HG02970 (cell line): Measurements from ENCODE around the gene GABRG3.
"Not testable (repeated sequence)": the region's sequence is repeated elsewhere in the genome, so short reads cannot be mapped to it uniquely, and the experiment has no call there.

ENCODE experiments used
- ATAC-seq: cut with Tn5 transposase; IDR thresholded peaks from one replicate; pipeline ENCODE4 v1.9.1; 2021; ENCODE audit warnings: mild to moderate bottlenecking, moderate library complexity, moderate number of reproducible peaks; ENCODE audit not compliant: unreplicated experiment, low FRiP score

The GABRG3 gene

DNA sequence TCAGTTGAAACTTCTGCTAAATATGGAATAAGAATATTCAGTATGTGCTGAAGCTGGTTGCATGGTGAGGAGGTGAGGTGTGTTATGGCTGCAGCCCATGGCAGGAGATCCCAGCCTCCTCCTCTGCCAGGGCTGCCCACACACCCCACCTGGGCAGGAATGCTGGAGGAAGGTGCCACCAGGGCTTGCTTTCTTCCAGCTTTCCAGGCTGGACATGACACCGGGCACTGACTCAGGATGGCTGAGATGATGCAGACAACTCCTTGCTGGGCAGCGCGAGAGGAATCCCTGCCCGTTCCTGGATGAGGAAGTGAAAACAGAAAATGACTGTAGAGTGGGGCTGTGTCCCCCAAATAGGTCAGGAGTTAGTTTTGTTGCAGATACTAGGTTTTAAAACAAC lies 14.1 kb downstream of the GABRG3 start:
- no peak for ATAC-seq

DNA sequence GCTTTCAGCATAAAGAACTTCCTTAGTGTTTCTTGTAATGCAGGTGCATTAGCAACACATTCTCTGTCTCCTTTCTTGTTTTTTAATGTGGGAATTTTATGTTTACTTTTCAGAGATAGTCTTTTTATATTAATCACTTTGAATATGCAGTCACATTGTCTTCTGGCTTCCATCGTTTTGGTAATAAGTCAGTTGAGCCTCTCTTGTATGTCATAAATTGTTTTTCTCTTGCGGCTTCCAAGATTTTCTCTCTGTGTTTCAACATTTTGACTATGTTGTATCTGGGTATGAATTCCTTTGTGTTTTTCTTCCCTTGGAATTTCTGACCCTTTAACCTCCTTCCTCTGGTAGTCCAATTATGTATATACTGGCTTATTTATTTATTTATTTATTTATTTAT lies 25.3 kb downstream of the GABRG3 start:
- no peak for ATAC-seq

DNA sequence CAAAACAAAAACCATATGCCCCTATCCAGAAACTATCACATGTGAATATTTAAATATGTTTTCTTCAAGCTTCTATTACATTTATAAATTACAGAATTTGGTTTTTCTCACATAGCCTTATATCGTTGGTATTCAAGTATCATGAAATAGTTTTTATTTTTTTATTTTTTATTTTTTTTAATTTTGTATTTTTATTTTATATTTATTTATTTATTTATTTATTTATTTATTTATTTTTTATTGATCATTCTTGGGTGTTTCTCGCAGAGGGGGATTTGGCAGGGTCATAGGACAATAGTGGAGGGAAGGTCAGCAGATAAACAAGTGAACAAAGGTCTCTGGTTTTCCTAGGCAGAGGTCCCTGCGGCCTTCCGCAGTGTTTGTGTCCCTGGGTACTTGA lies 32.0 kb downstream of the GABRG3 start:
- not testable (repeated sequence) for ATAC-seq

DNA sequence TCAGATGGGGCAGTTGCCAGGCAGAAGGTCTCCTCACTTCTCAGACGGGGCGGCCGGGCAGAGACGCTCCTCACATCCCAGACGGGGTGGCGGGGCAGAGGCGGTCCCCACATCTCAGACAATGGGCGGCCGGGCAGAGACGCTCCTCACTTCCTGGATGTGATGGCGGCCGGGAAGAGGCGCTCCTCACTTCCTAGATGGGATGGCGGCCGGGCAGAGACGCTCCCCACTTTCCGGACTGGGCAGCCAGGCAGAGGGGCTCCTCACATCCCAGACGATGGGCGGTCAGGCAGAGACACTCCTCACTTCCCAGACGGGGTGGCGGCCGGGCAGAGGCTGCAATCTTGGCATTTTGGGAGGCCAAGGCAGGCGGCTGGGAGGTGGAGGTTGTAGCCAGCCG lies 33.2 kb downstream of the GABRG3 start:
- not testable (repeated sequence) for ATAC-seq

DNA sequence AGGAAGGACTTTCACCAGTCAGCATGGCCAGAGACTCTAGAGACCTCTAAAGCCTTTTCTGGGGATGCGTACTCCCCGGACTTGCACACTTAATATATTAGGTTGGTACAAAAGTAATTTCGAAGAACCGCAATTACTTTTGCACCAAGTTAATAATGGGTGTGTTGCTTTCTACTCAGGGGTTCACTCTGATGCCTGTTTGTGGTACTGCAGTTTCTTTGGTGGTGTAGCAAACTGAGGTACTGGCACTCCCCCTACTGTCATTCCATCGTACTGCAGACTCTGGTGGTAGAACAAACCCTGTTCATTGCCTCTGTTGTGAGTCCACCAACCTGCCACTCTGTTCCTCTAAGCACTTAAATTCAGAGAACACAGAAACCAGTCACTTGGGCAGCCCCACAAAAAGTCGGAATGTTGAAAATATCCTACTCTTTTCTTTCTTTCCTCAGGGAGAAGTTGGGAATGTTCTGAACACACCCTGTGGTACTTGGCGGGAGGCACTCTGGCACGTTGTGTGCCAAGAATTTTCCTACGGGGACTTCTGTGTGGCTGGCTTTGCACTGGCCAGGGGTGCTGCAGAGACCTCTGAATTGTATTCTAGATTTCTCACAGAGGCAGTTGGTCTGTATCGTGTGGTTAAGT lies 46.3 kb downstream of the GABRG3 start:
- no peak for ATAC-seq

DNA sequence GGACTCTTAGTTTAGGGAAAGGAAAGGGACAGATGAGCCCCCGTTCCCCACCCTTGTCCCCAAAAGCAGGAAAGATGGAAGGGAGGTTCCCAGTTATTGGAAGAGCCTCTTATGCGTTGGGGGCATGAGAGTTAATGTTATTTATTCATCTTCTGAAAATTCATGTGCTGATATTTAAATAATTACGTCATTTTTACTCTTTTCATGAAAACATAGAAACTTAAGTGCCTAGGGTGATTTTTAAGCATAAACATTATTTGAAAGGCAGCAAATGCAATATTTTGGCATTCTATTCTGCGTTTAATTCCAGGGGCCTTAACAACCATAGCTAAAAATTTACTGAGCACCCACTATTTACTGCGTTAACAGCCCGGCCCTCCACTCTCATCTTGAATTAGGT lies 48.7 kb downstream of the GABRG3 start:
- no peak for ATAC-seq

DNA sequence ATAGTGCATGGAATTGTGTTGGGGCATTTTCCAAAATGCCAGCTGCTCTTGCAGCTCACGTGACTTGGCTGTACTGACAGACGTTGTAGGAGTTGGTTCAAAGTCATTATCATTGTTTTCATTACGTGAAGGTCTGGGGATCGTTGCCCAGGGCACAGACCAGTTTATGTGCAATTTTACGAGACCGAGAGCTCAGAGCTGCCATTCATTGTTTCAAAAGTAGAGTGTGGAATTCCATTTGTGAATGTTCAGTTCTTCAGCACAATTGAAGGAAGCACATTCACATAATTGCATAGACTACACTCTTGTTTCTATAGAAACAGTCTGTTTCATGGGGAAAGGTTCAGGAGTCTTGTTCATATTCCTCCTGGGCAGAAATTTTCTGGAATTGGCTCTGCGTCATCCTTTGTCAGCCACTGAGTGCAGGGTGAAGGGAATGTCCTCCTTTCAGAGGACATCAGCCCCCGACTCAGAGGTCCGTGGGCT lies 54.5 kb downstream of the GABRG3 start:
- ATAC-seq = no peak

DNA sequence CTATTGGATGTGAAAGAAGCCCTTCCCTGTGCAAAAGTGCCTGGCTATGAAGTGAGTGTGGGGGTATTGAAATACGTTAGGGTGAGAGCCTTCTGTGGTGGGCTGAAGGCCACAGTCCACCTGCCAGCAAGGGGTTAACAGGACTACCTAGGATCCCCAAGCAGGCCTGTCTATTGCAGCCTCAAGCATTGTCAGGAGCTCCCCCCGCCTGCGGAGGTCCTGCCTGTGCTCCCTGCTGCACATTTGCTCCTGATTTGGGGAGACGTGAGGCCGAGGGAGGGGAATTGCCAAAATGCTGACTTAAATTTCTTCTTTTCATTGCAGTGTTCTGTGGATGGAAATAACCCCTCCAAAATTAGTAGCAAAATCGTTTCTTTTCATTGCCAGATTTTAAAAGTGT lies 56.2 kb downstream of the GABRG3 start:
- ATAC-seq = no peak

DNA sequence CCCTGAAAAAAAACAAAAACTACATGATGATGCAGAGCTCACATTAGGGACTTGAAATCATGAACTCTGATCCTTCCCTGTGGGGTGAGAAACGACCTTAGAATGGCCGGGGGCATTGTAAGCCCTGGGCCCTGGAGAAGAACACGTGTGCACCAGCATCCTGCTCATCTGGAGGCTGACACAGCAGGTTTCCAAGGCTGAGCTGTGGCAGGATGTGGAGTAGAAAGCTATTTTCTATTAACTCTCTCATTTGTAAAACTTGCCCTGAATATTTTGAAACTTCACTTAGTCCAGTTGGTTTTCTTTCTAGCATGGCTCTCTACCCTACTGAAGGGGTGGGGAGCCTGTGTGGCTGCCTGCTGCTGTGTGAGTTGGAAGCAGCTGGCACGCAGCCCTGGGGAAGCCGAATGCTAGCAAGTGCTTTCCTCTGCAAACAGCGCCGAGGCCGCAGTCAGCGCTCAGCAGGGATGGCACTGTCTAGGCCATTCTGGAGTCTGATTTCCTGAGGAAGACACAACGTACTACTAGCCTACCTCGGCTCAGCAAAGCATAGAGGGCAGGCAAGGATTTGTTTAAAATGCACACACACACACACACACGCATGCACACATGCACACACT lies 58.0 kb downstream of the GABRG3 start:
- no peak for ATAC-seq

DNA sequence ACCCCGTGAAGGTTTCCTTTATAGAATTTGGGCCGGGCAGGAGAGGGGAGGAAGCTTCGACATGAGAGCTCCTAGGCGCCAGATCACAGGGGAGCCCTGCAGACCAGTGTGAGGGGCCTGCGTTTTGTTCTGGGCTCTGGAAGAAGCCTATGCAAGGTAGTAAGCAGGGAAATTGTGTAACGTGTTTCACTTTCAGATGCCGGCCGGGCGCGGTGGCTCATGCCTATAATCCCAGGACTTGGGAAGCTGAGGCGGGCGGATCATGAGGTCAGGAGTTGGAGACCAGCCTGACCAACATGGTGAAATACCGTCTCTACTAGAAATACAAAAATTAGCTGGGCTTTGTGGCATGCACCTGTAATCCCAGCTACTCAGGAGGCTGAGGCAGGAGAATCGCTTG lies 65.2 kb downstream of the GABRG3 start:
- ATAC-seq = no peak

DNA sequence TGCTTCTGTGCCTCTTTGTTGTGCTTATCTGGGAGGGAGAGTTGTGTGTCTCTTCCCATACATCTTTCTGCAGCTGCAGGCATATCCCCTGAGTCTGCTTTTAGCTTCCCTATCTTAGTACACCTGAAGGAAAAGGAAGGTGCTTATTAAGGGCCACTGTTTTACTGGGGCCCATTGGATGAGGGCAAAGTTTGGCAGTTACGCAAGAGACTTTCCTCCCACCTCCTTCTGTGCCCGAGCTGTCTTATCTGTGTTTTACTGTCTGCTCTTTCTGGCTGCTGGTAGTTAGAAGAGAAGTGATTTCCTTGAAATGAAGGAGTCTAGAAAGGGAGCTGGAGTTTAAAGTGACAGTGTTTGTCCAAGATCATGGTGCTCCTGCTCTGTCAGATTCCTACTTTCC lies 66.5 kb downstream of the GABRG3 start:
- no peak for ATAC-seq

DNA sequence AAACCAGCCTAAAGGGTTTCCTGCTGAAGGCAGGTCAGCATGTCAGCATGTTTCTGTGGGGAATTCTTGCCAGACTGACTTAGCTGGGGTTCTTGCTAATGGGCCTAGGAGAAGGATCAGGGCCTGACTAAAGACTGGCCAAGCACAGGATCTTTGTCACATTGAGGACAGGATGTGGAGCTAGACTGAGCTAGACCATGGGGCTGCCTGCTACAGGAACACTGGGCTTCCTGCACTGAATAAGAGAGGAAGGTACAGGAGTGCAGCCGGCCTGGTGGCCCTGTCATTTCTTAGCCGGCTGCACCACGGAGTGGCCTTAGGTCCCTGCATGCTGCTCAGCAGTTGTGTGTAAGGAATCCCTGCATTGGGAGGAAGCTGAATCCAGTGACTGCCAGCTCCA lies 68.2 kb downstream of the GABRG3 start:
- ATAC-seq = no peak

DNA sequence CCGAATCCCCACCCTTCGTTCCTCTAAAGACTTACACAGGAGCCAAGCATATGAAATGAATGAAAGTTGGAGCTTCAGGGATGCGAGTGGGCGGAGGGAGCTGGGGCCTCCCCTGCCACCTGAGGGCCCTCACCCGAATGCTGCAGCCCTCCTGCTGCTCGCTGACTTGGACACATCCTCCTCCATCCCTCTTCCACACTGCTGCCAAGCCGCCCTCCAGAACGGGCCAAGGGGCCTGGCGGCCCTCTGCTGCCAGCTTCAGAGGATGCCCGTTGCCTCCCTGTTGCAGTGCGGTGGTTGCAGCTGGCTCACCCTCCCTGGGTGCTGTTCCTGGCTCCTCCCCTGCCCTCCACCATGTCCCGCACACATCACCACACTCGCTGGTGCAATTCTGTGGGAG lies 71.2 kb downstream of the GABRG3 start:
- ATAC-seq = no peak

DNA sequence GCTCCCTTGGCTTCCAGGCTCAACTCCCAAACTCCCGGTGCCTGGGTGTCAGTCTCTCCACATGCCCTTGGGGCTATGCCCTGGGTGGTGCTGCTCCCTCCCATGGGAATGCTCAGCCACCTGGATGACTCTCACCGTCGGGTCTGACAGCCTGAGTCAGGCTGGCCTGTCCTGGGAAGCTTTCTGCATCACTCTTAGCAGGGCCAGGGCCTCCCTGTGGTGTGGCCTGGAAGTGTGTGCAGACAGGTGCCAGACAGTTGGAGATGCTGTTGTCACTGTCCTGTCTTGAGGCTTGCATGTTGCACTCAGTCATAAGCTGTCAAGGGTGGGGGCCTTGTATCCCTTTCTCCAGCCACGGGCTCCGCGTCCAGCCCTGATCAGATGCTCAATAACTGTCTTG lies 71.7 kb downstream of the GABRG3 start:
- ATAC-seq = no peak

DNA sequence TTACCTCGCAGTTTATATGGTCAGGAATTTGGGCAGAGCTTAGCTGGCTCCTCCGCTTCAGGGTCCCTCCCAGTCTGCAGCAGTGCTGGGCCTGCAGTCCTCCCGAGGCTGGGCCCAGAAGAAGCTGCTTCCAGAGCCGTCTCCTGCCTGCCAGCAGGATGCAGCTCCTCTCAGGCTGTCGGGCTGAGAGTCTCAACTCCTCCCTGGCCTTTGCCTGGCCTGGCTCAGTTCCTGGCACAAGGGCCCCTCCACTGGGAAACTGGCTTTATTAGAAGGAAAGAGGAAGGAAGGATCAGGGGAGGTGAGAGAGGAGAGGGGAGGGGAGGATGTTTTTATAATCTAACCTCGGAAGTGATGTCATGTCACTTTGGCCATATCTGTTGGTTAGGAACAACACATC lies 72.8 kb downstream of the GABRG3 start:
- no peak for ATAC-seq

DNA sequence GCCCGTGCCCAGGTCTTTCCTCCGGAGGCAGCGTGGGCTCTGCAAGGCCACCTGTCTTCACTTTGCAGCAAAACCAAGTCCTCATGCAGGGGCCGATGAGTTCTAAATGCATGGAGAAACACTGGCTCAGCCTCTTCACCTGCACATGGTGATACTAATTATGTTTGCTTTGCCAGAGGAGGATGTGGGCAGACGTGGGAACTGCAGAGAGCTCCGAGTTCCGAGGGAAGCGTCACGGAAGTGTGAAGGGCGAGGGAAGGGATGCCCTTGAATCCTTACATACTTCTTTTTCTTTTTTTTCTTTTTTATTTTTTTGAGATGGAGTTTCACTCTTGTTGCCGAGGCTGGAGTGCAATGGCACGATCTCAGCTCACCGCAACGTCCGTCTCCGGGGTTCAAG lies 74.8 kb downstream of the GABRG3 start:
- ATAC-seq = no peak

DNA sequence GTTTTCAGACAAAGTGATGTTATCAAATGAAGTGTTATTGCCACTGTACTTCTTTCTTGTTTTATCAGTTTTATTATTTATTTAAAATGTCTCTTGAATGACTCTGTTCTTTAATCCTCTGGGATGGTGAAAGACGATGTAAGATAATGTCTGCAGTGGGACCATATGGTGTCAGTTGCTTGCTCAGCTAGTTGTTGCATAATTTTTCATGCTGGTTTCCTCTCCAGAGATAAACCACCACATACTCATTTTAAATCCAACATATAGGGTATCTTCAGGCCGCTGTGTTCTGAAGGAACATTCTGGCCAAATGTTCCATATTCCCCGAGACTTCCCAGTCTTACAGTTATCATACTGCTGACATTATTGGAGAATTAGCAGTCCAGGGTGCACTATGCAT lies 75.9 kb downstream of the GABRG3 start:
- ATAC-seq = no peak

DNA sequence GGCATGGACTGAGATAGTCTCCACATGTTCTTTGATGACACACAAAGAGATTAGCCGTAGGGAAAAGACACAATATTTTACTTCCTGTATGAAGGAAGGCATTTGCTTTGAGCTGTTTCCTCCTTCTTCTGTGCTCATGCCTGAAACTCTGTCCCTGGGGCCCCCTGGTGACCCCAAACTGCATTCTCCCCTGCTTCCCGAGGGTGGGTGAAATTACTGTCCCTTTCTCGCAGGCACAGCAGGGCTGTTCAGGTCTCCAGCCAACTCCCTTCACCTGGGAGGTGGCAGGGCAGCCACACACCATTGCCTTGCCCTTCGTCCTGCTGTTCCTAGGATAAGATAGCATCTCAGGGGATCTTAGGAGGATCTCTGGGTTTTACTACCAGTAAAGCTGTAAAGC lies 79.2 kb downstream of the GABRG3 start:
- ATAC-seq = no peak

DNA sequence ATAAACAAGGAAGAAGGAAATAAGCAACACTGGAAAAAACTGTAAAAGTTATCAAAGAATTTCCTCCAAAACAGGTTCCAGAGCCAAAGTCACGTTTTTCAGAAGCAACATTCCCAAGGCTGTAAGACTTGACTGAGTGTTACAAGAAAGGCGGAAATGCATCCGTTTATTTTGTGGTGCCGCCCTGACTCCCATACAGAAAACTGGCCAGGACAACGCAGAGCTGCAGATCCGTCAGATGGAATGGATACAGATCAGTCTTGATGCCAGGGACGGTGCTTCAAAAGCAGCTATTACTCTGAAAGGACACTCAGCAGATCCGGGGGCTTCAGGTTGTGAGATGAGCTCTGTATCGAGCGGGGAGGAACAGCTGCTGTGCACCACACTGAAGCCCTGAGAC lies 83.4 kb downstream of the GABRG3 start:
- no peak for ATAC-seq

DNA sequence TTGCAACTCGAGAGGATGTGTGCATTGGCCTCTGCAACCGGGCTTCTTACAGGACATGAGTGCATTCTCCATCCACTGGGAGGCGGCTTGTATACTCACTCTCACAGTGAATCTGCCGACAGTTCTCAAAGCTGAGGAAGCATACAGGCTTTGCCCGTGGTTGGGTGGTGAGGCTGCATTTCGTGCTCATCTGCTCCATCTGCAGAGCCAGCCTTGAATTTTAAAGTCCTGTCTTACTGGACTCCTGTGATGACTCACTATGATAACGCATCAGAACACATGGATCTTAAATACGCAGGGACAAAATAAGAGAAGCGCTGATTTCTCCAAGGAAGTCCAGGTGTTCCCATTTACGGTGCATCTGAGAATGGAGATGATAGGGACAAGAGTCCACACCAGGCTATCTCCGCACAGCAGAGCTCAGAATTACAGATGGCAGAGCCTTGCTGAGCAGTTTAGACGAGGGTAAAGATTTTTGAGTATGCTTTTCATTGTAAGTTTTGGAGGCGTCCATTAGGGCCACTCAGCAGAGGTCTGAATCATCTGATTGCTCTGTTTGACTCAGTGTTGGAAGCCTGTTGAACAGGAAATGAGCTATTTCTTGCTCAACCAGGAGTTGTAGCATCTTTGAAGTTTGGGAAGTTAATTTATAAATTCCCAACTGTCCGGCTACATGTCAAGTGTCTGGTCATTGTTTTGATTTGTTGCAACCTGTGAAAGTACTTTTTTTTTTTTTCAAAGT lies 87.1 kb downstream of the GABRG3 start:
- ATAC-seq = no peak

DNA sequence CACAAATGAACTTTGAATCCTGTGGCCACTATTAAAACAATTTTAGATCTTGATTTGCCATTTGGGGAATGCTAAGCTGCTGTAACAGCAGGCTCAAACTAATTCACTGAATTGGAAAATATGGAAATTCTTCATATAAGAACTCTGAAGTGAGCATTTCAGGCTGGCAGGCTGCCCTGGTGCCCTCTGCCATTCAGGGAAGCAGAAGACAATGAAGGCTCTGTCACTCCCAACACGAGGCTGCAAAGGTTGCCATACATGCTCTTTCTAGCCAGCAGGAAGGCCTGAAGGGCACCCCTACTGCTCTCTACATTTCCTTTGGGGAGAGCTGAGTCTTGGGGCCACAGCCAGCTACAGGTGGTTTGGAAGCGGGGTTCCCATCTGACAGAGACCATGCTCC lies 88.0 kb downstream of the GABRG3 start:
- no peak for ATAC-seq
